Stomach (tissue), 4 donors: ENCODE measurements around the gene GRIP2.

Experiments
- POLR2A ChIP-seq, 4 donors: fragments of 450-650 bp; IDR thresholded peaks; one replicate each; pipeline ENCODE4 v1.6.1; 2016; ENCODE audit warnings: antibody characterized with exemption in 4 of 4, control low read depth in 2 of 4, mild to moderate bottlenecking in 1 of 4, moderate library complexity in 1 of 4
- TF ChIP-seq, protein P1 (sequence below), 7 experiments: fragments of 450-650 bp in 4 of 7; fragments of 200-600 bp in 3 of 7; sonication (generic) in 3 of 7; IDR thresholded peaks; one replicate each; pipeline ENCODE4 v1.5.1; 2016 to 2019; ENCODE audit warnings: antibody characterized with exemption in 7 of 7, control low read depth in 2 of 7, mild to moderate bottlenecking in 1 of 7

GRCh38 chr3:14481646-14482036 is 58.5 kb downstream of the GRIP2 start:
- TF ChIP-seq, protein P1, sequence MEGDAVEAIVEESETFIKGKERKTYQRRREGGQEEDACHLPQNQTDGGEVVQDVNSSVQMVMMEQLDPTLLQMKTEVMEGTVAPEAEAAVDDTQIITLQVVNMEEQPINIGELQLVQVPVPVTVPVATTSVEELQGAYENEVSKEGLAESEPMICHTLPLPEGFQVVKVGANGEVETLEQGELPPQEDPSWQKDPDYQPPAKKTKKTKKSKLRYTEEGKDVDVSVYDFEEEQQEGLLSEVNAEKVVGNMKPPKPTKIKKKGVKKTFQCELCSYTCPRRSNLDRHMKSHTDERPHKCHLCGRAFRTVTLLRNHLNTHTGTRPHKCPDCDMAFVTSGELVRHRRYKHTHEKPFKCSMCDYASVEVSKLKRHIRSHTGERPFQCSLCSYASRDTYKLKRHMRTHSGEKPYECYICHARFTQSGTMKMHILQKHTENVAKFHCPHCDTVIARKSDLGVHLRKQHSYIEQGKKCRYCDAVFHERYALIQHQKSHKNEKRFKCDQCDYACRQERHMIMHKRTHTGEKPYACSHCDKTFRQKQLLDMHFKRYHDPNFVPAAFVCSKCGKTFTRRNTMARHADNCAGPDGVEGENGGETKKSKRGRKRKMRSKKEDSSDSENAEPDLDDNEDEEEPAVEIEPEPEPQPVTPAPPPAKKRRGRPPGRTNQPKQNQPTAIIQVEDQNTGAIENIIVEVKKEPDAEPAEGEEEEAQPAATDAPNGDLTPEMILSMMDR (IDR thresholded peaks at IDR 0.05): no peak
- TF ChIP-seq POLR2A (IDR thresholded peaks at IDR 0.05): no peak
